ACC112 (cell line): Measurements from ENCODE around the gene BCO1.

Experiments used
- H2AFZ ChIP-seq: fragments of 200-600 bp; sonication (generic); one replicate; pipeline ENCODE4 v1.6.0; 2017; ENCODE audit warnings: antibody characterized with exemption, low read length; ENCODE audit not compliant: unreplicated experiment
- H3K27ac ChIP-seq: fragments of 200-600 bp; sonication (generic); 2 replicates; pipeline ENCODE4 v1.5.1; 2014; ENCODE audit warnings: low read depth, mild to moderate bottlenecking, antibody characterized with exemption, low read length, moderate library complexity
- H3K27me3 ChIP-seq: fragments of 200-600 bp; sonication (generic); 2 replicates; pipeline ENCODE4 v1.6.1; 2014; ENCODE audit warnings: mild to moderate bottlenecking, antibody characterized with exemption, low read length, moderate library complexity, mixed read lengths; ENCODE audit not compliant: insufficient read depth
- H3K36me3 ChIP-seq: fragments of 200-600 bp; sonication (generic); 2 replicates; pipeline ENCODE4 v1.6.1; 2016; ENCODE audit warnings: mild to moderate bottlenecking, antibody characterized with exemption, low read length, moderate library complexity, mixed read lengths; ENCODE audit not compliant: insufficient read depth
- H3K4me1 ChIP-seq: fragments of 200-600 bp; sonication (generic); one replicate; pipeline ENCODE4 v1.6.1; 2016; ENCODE audit warnings: low read length, mixed read lengths; ENCODE audit not compliant: insufficient read depth, unreplicated experiment, control insufficient read depth
- H3K4me3 ChIP-seq: fragments of 200-600 bp; sonication (generic); 2 replicates; pipeline ENCODE4 v1.5.1; 2014; ENCODE audit warnings: mild to moderate bottlenecking, low read depth, low read length
- H3K79me2 ChIP-seq: fragments of 200-600 bp; sonication (generic); one replicate; pipeline ENCODE4 v1.6.0; 2016; ENCODE audit warnings: low read length; ENCODE audit not compliant: control insufficient read depth, unreplicated experiment, insufficient read depth

BCO1 gene

GRCh38 chr16:81293909-81294802 is 55.7 kb downstream of the BCO1 start:
- Histone ChIP-seq H3K4me3 (no peak overlapping the region), H3K27me3 (no peaks in the 10 kb centered on the region), H3K36me3 (no peaks in the 10 kb centered on the region), H2AFZ (no peak overlapping the region), H3K4me1 (peaks cover 4% of the 10 kb centered on the region), H3K79me2 (no peaks in the 10 kb centered on the region), H3K27ac (no peak overlapping the region)

GRCh38 chr16:81296631-81297030 is 58.1 kb downstream of the BCO1 start:
- Histone ChIP-seq H2AFZ (no peak overlapping the region), H3K36me3 (no peaks in the 10 kb centered on the region), H3K27me3 (no peaks in the 10 kb centered on the region), H3K79me2 (no peaks in the 10 kb centered on the region), H3K4me3 (no peak overlapping the region), H3K4me1 (peaks cover 4% of the 10 kb centered on the region), H3K27ac (no peak overlapping the region)

GRCh38 chr16:81307770-81308169 is 69.3 kb downstream of the BCO1 start:
- no peak overlapping the region for H3K4me3 ChIP-seq
- no peaks in the 10 kb centered on the region for H3K4me1 ChIP-seq
- no peak overlapping the region for H2AFZ ChIP-seq
- no peaks in the 10 kb centered on the region for H3K27me3 ChIP-seq
- no peaks in the 10 kb centered on the region for H3K36me3 ChIP-seq
- no peak overlapping the region for H3K27ac ChIP-seq
- H3K79me2 ChIP-seq = peaks cover 1% of the 10 kb centered on the region

- Histone ChIP-seq H3K27ac (no peak overlapping the region), H3K27me3 (no peaks in the 10 kb centered on the region), H3K79me2 (peaks cover 17% of the 10 kb centered on the region), H3K4me3 (no peak overlapping the region), H3K4me1 (peaks cover 6% of the 10 kb centered on the region), H2AFZ (no peak overlapping the region), H3K36me3 (no peaks in the 10 kb centered on the region)
Observed at GRCh38 chr16:81310045-81310644, 71.7 kb downstream of the BCO1 start.

- Histone ChIP-seq H3K4me3 (no peak overlapping the region), H3K4me1 (peaks cover 6% of the 10 kb centered on the region), H2AFZ (no peak overlapping the region), H3K36me3 (no peaks in the 10 kb centered on the region), H3K79me2 (peaks cover 29% of the 10 kb centered on the region), H3K27ac (no peak overlapping the region), H3K27me3 (no peaks in the 10 kb centered on the region)
Observed at GRCh38 chr16:81311762-81312161, 73.3 kb downstream of the BCO1 start.

- Histone ChIP-seq H3K79me2 (peaks cover 47% of the 10 kb centered on the region), H3K4me3 (peak overlapping the region; percentile 93), H3K27me3 (no peaks in the 10 kb centered on the region), H3K36me3 (no peaks in the 10 kb centered on the region), H3K4me1 (peaks cover 14% of the 10 kb centered on the region), H3K27ac (no peak overlapping the region), H2AFZ (peak overlapping the region; percentile 91)
Observed at GRCh38 chr16:81313701-81314602, 75.5 kb downstream of the BCO1 start.

GRCh38 chr16:81314603-81315270 is 76.2 kb downstream of the BCO1 start, which contains the start of gene GAN:
Gene GAN, plus strand, starts transcription at chr16:81314962. Its CDS starts 152 bp downstream, at chr16:81315114.
- Histone ChIP-seq H2AFZ (peak within 1 kb of the TSS; percentile 91), H3K4me1 (peaks cover 20% of the 10 kb centered on the region), H3K4me3 (peak within 1 kb of the TSS; percentile 93), H3K36me3 (no peaks in the 10 kb centered on the region), H3K27me3 (no peaks in the 10 kb centered on the region), H3K27ac (no peak within 1 kb of the TSS), H3K79me2 (peaks cover 49% of the 10 kb centered on the region)

GRCh38 chr16:81315271-81316175 is 77.0 kb downstream of the BCO1 start:
- Histone ChIP-seq H3K27ac (no peak overlapping the region), H3K36me3 (no peaks in the 10 kb centered on the region), H3K4me3 (peak overlapping the region; percentile 93), H3K4me1 (peaks cover 28% of the 10 kb centered on the region), H3K27me3 (no peaks in the 10 kb centered on the region), H2AFZ (peak overlapping the region; percentile 55), H3K79me2 (peaks cover 57% of the 10 kb centered on the region)

GRCh38 chr16:81316176-81316496 is 77.6 kb downstream of the BCO1 start:
- peaks cover 63% of the 10 kb centered on the region for H3K79me2 ChIP-seq
- peaks cover 29% of the 10 kb centered on the region for H3K4me1 ChIP-seq
- H3K27me3 ChIP-seq = no peaks in the 10 kb centered on the region
- H2AFZ ChIP-seq = peak overlapping the region; percentile 55
- H3K27ac ChIP-seq = no peak overlapping the region
- H3K4me3 ChIP-seq = peak overlapping the region; percentile 93
- H3K36me3 ChIP-seq = no peaks in the 10 kb centered on the region
